Brain microvascular endothelial cell (primary cell): ENCODE data around the gene CDK5.

Source experiments
- DNase-seq: peaks from one replicate; pipeline ENCODE4 v3.0.0-alpha.2; 2020
- H3K27ac ChIP-seq: fragments of 250-450 bp; sonication (Bioruptor Pico); 2 replicates; pipeline ENCODE4 v1.5.1; 2020; ENCODE audit warnings: mild to moderate bottlenecking, moderate library complexity
- H3K27me3 ChIP-seq: fragments of 250-450 bp; sonication (Bioruptor Pico); replicated peaks from 2 replicates; pipeline ENCODE4 v1.5.1; 2020; ENCODE audit warnings: mild to moderate bottlenecking
- H3K36me3 ChIP-seq: fragments of 250-450 bp; sonication (Bioruptor Pico); replicated peaks from 2 replicates; pipeline ENCODE4 v1.5.1; 2020; ENCODE audit warnings: mild to moderate bottlenecking
- H3K4me3 ChIP-seq: 2 replicates; pipeline ENCODE4 v1.5.1; 2011; ENCODE audit warnings: low read depth, mild to moderate bottlenecking, control low read depth, low read length, moderate library complexity
- CTCF ChIP-seq: IDR thresholded peaks from 2 replicates; pipeline ENCODE4 v1.5.1; 2011; ENCODE audit warnings: low read depth, mild to moderate bottlenecking, moderate library complexity, low read length, control low read depth, inconsistent platforms; ENCODE audit errors: missing control alignments
- in situ Hi-C: cut with HindIII; loops from 2 replicates; pipeline ENCODE4 v1.10.0; 2017; ENCODE audit warnings: low sequenced_read_pairs, low pct_ligation_motif_present

The CDK5 gene

GRCh38 chr7:151010307-151011096 lies 47.2 kb downstream of the CDK5 start:
- DNase-seq = no peak
- Histone ChIP-seq H3K27me3 (peaks cover 6% of the 10 kb centered on the region), H3K27ac (no peak overlapping the region), H3K36me3 (no peaks in the 10 kb centered on the region), H3K4me3 (no peak overlapping the region)
- TF ChIP-seq CTCF = no peak
- in situ Hi-C loops = no loop called here

DNA sequence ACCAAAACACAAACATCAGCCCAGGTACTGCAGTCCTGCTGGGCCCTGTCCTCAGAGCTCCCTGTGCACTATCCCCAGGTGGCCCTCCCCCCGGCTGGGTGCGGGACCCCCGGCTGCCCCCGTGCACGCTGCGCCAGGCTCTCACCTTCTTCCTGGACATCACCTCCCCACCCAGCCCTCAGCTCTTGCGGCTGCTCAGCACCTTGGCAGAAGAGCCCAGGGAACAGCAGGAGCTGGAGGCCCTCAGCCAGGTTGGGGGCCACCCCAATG lies 47.7 kb downstream of the CDK5 start:
- TF ChIP-seq CTCF = no peak
- in situ Hi-C loops = no loop called here
- H3K4me3 ChIP-seq = no peak overlapping the region
- DNase-seq = no peak
- no peaks in the 10 kb centered on the region for H3K36me3 ChIP-seq
- no peak overlapping the region for H3K27ac ChIP-seq
- H3K27me3 ChIP-seq = peaks cover 6% of the 10 kb centered on the region

- Histone ChIP-seq H3K27ac (no peak overlapping the region), H3K36me3 (no peaks in the 10 kb centered on the region), H3K4me3 (no peak overlapping the region), H3K27me3 (peaks cover 6% of the 10 kb centered on the region)
- in situ Hi-C loops = no loop called here
- TF ChIP-seq CTCF = no peak
- no peak for DNase-seq
These were observed 48.2 kb downstream of the CDK5 start for GRCh38 chr7:151009327-151010036.

DNA sequence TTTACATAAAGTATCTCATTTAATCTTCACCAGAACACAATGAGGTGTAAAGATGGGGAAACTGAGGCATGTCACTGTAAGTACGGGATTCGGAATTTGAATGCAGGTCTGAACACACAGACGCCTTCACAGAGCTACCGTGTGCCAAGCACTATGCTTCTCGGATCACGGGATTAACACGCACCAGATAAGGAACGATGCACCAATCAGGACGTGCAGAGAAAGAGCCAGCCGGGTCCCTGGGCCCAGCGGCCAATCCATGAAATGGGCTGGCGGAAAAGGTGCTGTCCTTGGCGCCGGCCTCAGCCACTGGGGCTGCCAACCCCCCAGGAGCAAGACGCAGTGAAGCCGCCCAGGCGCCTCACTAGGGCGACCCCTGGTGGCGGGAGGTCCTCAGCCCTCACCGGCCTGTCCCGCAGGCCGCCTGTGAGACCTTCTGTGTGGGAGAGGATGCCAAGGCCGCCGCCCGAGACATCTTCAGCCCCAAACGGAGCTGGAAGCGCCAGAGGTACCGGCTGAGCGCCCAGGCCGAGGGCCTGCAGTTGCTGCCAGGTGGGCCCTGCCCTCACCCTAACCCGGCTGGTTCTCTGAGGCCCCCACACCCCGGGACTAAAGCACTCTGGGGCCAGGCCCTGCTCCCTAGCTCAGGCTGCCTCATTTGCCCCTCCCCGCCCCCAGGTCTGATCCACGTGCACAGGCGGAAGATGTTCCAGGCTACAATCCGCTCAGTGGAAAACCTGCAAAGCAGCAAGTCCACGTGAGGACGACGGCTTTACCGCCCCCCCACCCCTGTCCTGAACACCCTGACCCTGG lies 49.0 kb downstream of the CDK5 start:
- peaks cover 6% of the 10 kb centered on the region for H3K27me3 ChIP-seq
- in situ Hi-C loops = no loop called here
- no peaks in the 10 kb centered on the region for H3K36me3 ChIP-seq

GRCh38 chr7:151008143-151008510 lies 49.6 kb downstream of the CDK5 start:
- in situ Hi-C loops = no loop called here
- Histone ChIP-seq H3K36me3 (no peaks in the 10 kb centered on the region), H3K27ac (no peak overlapping the region), H3K4me3 (no peak overlapping the region), H3K27me3 (peaks cover 6% of the 10 kb centered on the region)
- DNase-seq = no peak
- TF ChIP-seq CTCF = no peak

More for the DNA sequence above, 49.0 kb downstream of the CDK5 start:
- peak; percentile 85 for TF ChIP-seq CTCF
- no peak overlapping the region for H3K27ac ChIP-seq
- no peak for DNase-seq
- peak overlapping the region; percentile 2 for H3K4me3 ChIP-seq
